ENCODE measurements around the gene ZMAT2.

The ZMAT2 gene

DNA sequence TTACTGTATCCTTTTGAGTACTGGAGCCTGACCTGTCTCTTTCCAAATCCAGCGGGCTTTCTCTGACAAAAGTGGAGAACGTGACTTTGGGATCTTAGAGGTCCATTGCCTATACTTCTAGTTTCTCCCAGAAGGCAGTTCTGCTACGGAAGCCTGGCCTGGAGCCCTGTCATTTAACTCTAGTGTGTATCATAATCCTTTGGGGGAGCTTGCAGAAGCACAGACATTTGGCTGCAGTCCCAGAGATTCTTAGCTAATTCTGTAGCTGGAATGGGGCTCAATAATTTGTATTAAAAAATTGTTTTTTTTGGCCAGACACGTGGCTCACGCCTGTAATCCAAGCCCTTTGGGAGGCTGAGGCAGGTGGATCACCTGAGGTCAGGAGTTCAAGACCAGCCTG, 6.0 kb upstream of the ZMAT2 start:
- no peak for TF ChIP-seq ZFP37 (tag by site-specific recombination; IDR thresholded peaks at IDR 0.05)
- TF ChIP-seq ZXDB (tag by site-specific recombination; IDR thresholded peaks at IDR 0.05): no peak
- no peak for TF ChIP-seq SALL2 (tag by site-specific recombination; IDR thresholded peaks at IDR 0.05; ENCODE audit: borderline replicate concordance)
- no peak for TF ChIP-seq ZNF132 (tag by site-specific recombination; IDR thresholded peaks at IDR 0.05; ENCODE audit: borderline replicate concordance)
- TF ChIP-seq ZNF202 (tag by site-specific recombination; IDR thresholded peaks at IDR 0.05; ENCODE audit: borderline replicate concordance): no peak
- TF ChIP-seq ZSCAN16 (tag by site-specific recombination; IDR thresholded peaks at IDR 0.05): no peak
- no peak for TF ChIP-seq ZIC2 (tag by site-specific recombination; IDR thresholded peaks at IDR 0.05)
- no peak for TF ChIP-seq KLF16 (tag by site-specific recombination; IDR thresholded peaks at IDR 0.05)
- TF ChIP-seq EGR2 (tag by site-specific recombination; IDR thresholded peaks at IDR 0.05; ENCODE audit: low read depth): no peak
- no peak for TF ChIP-seq ZNF19 (tag by site-specific recombination; IDR thresholded peaks at IDR 0.05; ENCODE audit: low read depth)
- TF ChIP-seq ZNF311 (tag by site-specific recombination; IDR thresholded peaks at IDR 0.05; ENCODE audit: borderline replicate concordance): no peak
- no peak for TF ChIP-seq ZNF23 (tag by site-specific recombination; IDR thresholded peaks at IDR 0.05; ENCODE audit: borderline replicate concordance)
- TF ChIP-seq, protein P1, sequence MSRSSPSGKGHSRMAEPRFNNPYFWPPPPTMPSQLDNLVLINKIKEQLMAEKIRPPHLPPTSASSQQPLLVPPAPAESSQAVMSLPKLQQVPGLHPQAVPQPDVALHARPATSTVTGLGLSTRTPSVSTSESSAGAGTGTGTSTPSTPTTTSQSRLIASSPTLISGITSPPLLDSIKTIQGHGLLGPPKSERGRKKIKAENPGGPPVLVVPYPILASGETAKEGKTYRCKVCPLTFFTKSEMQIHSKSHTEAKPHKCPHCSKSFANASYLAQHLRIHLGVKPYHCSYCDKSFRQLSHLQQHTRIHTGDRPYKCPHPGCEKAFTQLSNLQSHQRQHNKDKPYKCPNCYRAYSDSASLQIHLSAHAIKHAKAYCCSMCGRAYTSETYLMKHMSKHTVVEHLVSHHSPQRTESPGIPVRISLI (tag by site-specific recombination; IDR thresholded peaks at IDR 0.05): no peak
- no peak for TF ChIP-seq ZNF394 (tag by site-specific recombination; IDR thresholded peaks at IDR 0.05; ENCODE audit: borderline replicate concordance)
- no peak for TF ChIP-seq ZNF24 (tag by site-specific recombination; IDR thresholded peaks at IDR 0.05)
- no peak for TF ChIP-seq IKZF3 (tag by site-specific recombination; IDR thresholded peaks at IDR 0.05)
- no peak for TF ChIP-seq ZNF2 (tag by site-specific recombination; IDR thresholded peaks at IDR 0.05)
- TF ChIP-seq, protein P2, sequence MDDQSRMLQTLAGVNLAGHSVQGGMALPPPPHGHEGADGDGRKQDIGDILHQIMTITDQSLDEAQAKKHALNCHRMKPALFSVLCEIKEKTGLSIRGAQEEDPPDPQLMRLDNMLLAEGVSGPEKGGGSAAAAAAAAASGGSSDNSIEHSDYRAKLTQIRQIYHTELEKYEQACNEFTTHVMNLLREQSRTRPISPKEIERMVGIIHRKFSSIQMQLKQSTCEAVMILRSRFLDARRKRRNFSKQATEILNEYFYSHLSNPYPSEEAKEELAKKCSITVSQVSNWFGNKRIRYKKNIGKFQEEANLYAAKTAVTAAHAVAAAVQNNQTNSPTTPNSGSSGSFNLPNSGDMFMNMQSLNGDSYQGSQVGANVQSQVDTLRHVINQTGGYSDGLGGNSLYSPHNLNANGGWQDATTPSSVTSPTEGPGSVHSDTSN (CRISPR knock-in tag; IDR thresholded peaks at IDR 0.05): no peak
- no peak overlapping the region for H3K27ac ChIP-seq (ENCODE audit: extremely low read depth, low read depth, low read length)
- no peak overlapping the region for H3K4me3 ChIP-seq (ENCODE audit: low read depth, low read length)
- CTCF ChIA-PET: no interaction called here
- POLR2A ChIA-PET: no interaction called here
- 0 out of 2 replicates have a peak, but pooled peaks cover 2% of the 10 kb centered on the region for H3K4me1 ChIP-seq (ENCODE audit: control insufficient read depth, insufficient read depth, low read length)
- peaks cover 38 to 71% of the 10 kb centered on the region in 2 experiments for H3K36me3 ChIP-seq (ENCODE audit: control insufficient read depth in 2 of 2, insufficient read depth in 1 of 2, low read length in 2 of 2)
- H3K9me3 ChIP-seq (ENCODE audit: control insufficient read depth, insufficient read depth, low read depth, low read length): no peaks in the 10 kb centered on the region

DNA sequence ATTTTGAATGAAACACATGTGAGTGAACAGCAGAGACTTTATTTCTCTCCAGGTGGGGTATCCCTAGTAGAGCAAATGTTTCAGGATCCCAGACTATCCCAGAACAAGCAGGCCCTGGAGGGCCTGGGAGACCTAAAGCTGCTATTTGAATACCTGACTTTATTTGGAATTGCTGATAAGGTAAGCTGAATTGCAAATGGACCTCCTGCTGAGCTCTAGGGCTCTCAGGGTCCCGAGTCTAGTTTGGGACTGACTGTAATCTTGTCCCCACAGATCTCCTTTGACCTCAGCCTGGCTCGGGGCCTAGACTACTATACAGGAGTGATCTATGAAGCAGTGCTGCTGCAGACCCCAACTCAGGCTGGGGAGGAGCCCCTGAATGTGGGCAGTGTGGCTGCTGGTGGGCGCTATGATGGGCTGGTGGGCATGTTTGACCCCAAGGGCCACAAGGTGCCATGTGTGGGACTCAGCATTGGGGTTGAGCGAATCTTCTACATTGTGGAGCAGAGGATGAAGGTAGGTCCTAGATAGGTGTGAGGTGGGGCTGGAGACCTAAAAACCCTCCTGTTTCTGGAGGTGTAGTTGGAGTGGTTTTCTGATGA, 3.3 kb upstream of the ZMAT2 start:
- Histone ChIP-seq H3K4me3 (ENCODE audit: low read depth, low read length) (no peak overlapping the region), H3K4me1 (ENCODE audit: control insufficient read depth, insufficient read depth, low read length) (0 out of 2 replicates have a peak, but pooled peaks cover 5% of the 10 kb centered on the region), H3K9me3 (ENCODE audit: control insufficient read depth, insufficient read depth, low read depth, low read length) (no peaks in the 10 kb centered on the region), H3K27ac (ENCODE audit: extremely low read depth, low read depth, low read length) (no peak overlapping the region), H3K36me3 (ENCODE audit: control insufficient read depth in 2 of 2, insufficient read depth in 1 of 2, low read length in 2 of 2) (peaks cover 35 to 84% of the 10 kb centered on the region in 2 experiments)
- TF ChIP-seq, protein P3, sequence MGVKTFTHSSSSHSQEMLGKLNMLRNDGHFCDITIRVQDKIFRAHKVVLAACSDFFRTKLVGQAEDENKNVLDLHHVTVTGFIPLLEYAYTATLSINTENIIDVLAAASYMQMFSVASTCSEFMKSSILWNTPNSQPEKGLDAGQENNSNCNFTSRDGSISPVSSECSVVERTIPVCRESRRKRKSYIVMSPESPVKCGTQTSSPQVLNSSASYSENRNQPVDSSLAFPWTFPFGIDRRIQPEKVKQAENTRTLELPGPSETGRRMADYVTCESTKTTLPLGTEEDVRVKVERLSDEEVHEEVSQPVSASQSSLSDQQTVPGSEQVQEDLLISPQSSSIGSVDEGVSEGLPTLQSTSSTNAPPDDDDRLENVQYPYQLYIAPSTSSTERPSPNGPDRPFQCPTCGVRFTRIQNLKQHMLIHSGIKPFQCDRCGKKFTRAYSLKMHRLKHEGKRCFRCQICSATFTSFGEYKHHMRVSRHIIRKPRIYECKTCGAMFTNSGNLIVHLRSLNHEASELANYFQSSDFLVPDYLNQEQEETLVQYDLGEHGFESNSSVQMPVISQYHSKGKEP (tag by site-specific recombination; IDR thresholded peaks at IDR 0.05): no peak
- TF ChIP-seq KLF9 (tag by site-specific recombination; IDR thresholded peaks at IDR 0.05; ENCODE audit: low read depth): no peak
- TF ChIP-seq, protein P4, sequence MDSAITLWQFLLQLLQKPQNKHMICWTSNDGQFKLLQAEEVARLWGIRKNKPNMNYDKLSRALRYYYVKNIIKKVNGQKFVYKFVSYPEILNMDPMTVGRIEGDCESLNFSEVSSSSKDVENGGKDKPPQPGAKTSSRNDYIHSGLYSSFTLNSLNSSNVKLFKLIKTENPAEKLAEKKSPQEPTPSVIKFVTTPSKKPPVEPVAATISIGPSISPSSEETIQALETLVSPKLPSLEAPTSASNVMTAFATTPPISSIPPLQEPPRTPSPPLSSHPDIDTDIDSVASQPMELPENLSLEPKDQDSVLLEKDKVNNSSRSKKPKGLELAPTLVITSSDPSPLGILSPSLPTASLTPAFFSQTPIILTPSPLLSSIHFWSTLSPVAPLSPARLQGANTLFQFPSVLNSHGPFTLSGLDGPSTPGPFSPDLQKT (IDR thresholded peaks at IDR 0.05; ENCODE audit: borderline replicate concordance, low read depth, low read length): no peak
- TF ChIP-seq ZNF211 (tag by site-specific recombination; IDR thresholded peaks at IDR 0.05; ENCODE audit: low read depth): no peak
- TF ChIP-seq ZNF350 (tag by site-specific recombination; IDR thresholded peaks at IDR 0.05): no peak
- TF ChIP-seq ZFHX2 (tag by site-specific recombination; conservative IDR thresholded peaks at IDR 0.05): no peak
- no peak for TF ChIP-seq ZNF404 (tag by site-specific recombination; IDR thresholded peaks at IDR 0.05)
- ChIA-PET CTCF (interaction anchor here (0.8 kb wide), 1 partner anchor 320 kb away, joined by 3 read pairs; no protein-coding TSS in a partner anchor), POLR2A (interaction anchor here (0.6 to 1.6 kb wide), 2 partner anchors 14 to 28 kb away, joined by 3 to 4 read pairs; no protein-coding TSS in a partner anchor)

Measured in HEK293 (cell line).